Esophagus squamous epithelium (tissue), 4 donors: ENCODE measurements around the gene CLNS1A.

Experiments used
- POLR2A ChIP-seq, 4 donors: fragments of 450-650 bp; IDR thresholded peaks; one replicate each; pipeline ENCODE4 v1.6.1; 2017; ENCODE audit warnings: antibody characterized with exemption in 4 of 4, mild to moderate bottlenecking in 4 of 4, moderate library complexity in 3 of 4
- TF ChIP-seq, protein P1 (sequence below), 6 experiments: fragments of 450-650 bp in 4 of 6; fragments of 200-600 bp in 2 of 6; sonication (generic) in 2 of 6; IDR thresholded peaks; one replicate each; pipeline ENCODE4 v1.5.1; 2016 to 2019; ENCODE audit warnings: antibody characterized with exemption in 6 of 6, mild to moderate bottlenecking in 4 of 6, moderate library complexity in 4 of 6

GRCh38 chr11:77568306-77568705 lies 69.3 kb downstream of the CLNS1A start:
- TF ChIP-seq POLR2A (IDR thresholded peaks at IDR 0.05): no peak
- TF ChIP-seq, protein P1, sequence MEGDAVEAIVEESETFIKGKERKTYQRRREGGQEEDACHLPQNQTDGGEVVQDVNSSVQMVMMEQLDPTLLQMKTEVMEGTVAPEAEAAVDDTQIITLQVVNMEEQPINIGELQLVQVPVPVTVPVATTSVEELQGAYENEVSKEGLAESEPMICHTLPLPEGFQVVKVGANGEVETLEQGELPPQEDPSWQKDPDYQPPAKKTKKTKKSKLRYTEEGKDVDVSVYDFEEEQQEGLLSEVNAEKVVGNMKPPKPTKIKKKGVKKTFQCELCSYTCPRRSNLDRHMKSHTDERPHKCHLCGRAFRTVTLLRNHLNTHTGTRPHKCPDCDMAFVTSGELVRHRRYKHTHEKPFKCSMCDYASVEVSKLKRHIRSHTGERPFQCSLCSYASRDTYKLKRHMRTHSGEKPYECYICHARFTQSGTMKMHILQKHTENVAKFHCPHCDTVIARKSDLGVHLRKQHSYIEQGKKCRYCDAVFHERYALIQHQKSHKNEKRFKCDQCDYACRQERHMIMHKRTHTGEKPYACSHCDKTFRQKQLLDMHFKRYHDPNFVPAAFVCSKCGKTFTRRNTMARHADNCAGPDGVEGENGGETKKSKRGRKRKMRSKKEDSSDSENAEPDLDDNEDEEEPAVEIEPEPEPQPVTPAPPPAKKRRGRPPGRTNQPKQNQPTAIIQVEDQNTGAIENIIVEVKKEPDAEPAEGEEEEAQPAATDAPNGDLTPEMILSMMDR (IDR thresholded peaks at IDR 0.05): no peak
